Upper lobe of right lung (tissue), 1 donor: ENCODE measurements around the gene SCN9A. TPM values are rescaled to one million over a fixed set of nuclear protein-coding genes. Genes with fewer than 3 reads are reported as not detected.

ENCODE experiments used
- ATAC-seq: fragments of 200-7000 bp; cut with Tn5 transposase; one replicate; pipeline ENCODE4 v1.9.1; 2020; ENCODE audit warnings: mild to moderate bottlenecking, moderate library complexity
- DNase-seq: peaks from one replicate; pipeline ENCODE4 v3.0.0-alpha.2; 2020
- H3K27ac ChIP-seq: fragments of 200-600 bp; one replicate; pipeline ENCODE4 v1.8.0; 2022
- H3K27me3 ChIP-seq: fragments of 200-600 bp; one replicate; pipeline ENCODE4 v1.8.0; 2022; ENCODE audit warnings: mild to moderate bottlenecking
- H3K36me3 ChIP-seq: fragments of 200-600 bp; one replicate; pipeline ENCODE4 v1.8.0; 2022
- H3K4me1 ChIP-seq: fragments of 200-600 bp; one replicate; pipeline ENCODE4 v1.8.0; 2022
- H3K4me3 ChIP-seq: fragments of 200-600 bp; one replicate; pipeline ENCODE4 v1.8.0; 2022; ENCODE audit warnings: mild to moderate bottlenecking
- H3K9me3 ChIP-seq: fragments of 200-600 bp; one replicate; pipeline ENCODE4 v1.8.0; 2022
- intact Hi-C: fragments of 100-400 bp; cut with DNase I; formaldehyde crosslinking; loops from one replicate; pipeline ENCODE4 v1.11.0; 2022
- total RNA-seq: library from RNA; stranded (reverse); fragmentation: NEBNext Ultra II Directional; extraction: Animal tissue kit (Norgen Biotek cat#: 25700); gene quantifications from one replicate; pipeline ENCODE4 v1.2.1, GENCODE V29; 2021
- TF ChIP-seq, protein P1 (sequence below): fragments of 200-600 bp; IDR thresholded peaks from one replicate; pipeline ENCODE4 v1.8.0; 2022; ENCODE audit warnings: antibody characterized with exemption
- donor health status: DM: no; HTN: yes; CAD: no; lungs with severe emphysema.

SCN9A gene
- total RNA-seq, 1 donor from 2014 or later: 10.5 TPM

DNA sequence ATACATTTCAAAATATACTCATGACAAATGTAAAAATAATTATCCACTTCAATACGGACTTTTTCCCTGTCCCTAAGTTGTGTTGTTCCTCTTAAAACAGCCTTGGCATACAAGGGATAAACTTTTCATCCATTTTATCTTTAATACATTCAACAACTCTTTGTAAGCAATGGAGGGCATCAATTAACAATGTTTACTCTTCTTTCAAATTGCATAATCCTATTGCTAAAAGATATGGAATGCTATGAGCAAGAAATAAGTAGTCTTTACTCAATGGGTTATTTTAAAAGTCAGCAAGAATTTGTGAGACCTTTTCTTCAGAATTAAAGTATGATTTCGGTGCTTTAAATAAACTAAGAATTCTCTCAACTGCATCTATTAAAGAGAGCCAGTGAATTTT lies 41.9 kb downstream of the SCN9A start:
- DNase-seq: no peak
- Histone ChIP-seq H3K36me3 (no peaks in the 10 kb centered on the region), H3K4me3 (no peak overlapping the region), H3K27ac (no peak overlapping the region), H3K9me3 (no peaks in the 10 kb centered on the region), H3K4me1 (no peaks in the 10 kb centered on the region), H3K27me3 (no peaks in the 10 kb centered on the region)
- ATAC-seq: no peak
- TF ChIP-seq, protein P1, sequence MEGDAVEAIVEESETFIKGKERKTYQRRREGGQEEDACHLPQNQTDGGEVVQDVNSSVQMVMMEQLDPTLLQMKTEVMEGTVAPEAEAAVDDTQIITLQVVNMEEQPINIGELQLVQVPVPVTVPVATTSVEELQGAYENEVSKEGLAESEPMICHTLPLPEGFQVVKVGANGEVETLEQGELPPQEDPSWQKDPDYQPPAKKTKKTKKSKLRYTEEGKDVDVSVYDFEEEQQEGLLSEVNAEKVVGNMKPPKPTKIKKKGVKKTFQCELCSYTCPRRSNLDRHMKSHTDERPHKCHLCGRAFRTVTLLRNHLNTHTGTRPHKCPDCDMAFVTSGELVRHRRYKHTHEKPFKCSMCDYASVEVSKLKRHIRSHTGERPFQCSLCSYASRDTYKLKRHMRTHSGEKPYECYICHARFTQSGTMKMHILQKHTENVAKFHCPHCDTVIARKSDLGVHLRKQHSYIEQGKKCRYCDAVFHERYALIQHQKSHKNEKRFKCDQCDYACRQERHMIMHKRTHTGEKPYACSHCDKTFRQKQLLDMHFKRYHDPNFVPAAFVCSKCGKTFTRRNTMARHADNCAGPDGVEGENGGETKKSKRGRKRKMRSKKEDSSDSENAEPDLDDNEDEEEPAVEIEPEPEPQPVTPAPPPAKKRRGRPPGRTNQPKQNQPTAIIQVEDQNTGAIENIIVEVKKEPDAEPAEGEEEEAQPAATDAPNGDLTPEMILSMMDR: no peak
- intact Hi-C loops: no loop called here

DNA sequence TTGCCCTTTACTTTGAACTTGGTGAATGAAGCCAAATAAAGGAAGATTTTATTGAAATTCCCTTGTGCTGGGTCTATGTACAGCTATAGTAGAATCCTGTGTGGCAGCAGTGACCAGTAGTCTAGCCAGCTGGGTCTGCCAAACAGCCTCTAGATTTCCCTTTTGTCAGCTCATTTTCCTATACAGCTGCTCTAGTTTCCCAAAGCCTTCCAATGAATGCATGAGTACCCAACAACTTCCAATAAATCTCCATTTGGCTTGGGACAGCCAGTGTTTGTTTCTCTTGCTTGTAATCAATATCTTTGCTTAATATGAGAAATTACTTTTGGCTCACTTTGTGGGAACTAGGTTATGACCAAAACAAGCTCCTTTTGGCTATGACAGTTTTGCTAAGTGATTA lies 43.6 kb downstream of the SCN9A start:
- DNase-seq: no peak

DNA sequence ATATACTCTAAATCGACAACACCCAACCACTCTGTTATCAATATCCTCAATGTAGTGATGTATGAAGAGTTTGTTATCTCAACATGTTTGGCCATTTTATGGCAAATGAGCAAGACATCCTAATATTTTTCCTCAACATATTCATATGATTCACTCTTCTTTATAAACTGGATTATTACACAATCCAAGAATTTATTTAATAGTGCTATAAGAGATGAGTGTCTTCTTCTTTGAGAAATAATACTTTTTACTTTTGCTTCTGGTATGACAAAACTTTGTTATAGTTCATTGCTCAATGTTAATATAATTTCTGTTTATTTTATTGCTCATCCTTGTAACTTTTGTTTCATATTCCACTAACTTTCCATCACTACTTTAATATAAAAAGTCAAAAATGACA lies 44.3 kb downstream of the SCN9A start:
- DNase-seq: no peak
- intact Hi-C loops: no loop called here
- no peak for ATAC-seq
- Histone ChIP-seq H3K4me3 (no peak overlapping the region), H3K9me3 (no peaks in the 10 kb centered on the region), H3K4me1 (no peaks in the 10 kb centered on the region), H3K36me3 (no peaks in the 10 kb centered on the region), H3K27ac (no peak overlapping the region), H3K27me3 (no peaks in the 10 kb centered on the region)
- TF ChIP-seq, protein P1: no peak

More for the DNA sequence above, 43.6 kb downstream of the SCN9A start:
- TF ChIP-seq, protein P1: no peak
- no peak for ATAC-seq
- H3K4me1 ChIP-seq: no peaks in the 10 kb centered on the region
- H3K27me3 ChIP-seq: no peaks in the 10 kb centered on the region
- no peak overlapping the region for H3K4me3 ChIP-seq
- H3K9me3 ChIP-seq: no peaks in the 10 kb centered on the region
- no peak overlapping the region for H3K27ac ChIP-seq
- H3K36me3 ChIP-seq: no peaks in the 10 kb centered on the region
- intact Hi-C loops: no loop called here

DNA sequence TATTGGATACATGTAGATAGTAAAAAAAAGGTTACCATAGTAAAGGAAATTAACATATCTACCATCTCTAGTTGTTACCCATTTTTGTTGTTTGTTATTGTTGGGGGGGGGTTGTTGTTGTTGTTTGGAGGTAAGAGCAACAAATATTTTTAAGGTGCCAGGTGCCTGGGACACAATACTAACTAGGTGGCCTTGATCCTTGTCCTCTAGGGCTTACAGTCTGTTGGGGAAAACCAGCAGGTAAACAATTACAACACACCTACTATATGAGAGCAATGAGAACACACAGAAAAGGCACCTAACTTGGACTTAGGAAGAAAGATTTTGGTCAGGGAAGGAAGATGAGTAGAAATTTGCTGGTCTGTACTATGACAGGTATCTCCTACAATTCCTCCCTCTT lies 46.3 kb downstream of the SCN9A start:
- DNase-seq: no peak
- no peaks in the 10 kb centered on the region for H3K27me3 ChIP-seq
- intact Hi-C loops: no loop called here
- no peaks in the 10 kb centered on the region for H3K9me3 ChIP-seq
- ATAC-seq: no peak
- no peaks in the 10 kb centered on the region for H3K36me3 ChIP-seq
- TF ChIP-seq, protein P1: no peak
- H3K4me1 ChIP-seq: no peaks in the 10 kb centered on the region
- H3K4me3 ChIP-seq: no peak overlapping the region
- H3K27ac ChIP-seq: no peak overlapping the region

DNA sequence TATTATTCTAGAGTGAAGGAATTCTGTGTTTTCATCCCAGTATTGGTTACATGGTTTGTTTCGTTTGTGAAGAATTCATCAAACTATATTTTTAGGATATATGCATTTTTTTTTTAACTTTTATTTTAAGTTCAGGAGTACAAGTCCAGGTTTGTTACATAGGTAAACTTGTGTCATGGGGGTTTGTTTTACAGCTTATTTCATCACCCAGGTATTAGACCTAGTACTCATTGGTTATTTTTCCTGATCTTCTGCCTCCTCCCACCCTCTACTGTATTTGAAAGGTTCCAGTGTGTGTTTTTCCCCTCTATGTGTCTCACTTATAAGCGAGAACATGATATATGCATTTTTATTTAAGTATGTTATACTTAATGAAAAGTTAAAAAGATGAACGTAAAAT lies 47.6 kb downstream of the SCN9A start:
- TF ChIP-seq, protein P1: no peak

DNA sequence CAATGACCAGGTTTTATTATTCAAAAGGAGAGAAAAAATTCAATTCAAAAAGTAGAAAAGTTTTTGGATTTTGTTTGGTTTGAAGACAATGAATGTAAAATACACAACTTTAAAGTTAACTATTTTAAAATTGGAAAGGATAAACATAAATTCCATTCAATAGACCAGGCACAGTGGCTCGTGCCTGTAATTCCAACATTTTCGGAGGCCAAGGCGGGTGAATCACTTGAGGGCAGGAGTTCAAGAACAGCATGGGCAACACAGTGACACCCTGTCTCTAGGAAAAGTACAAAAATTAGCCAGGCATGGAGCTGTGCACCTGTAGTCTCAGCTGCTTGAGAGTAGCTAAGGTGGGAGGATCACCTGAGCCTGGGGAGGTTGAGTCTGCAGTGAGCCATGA lies 54.7 kb downstream of the SCN9A start:
- no peak overlapping the region for H3K27ac ChIP-seq

More for the DNA sequence above, 47.6 kb downstream of the SCN9A start:
- DNase-seq: no peak
- no peaks in the 10 kb centered on the region for H3K36me3 ChIP-seq
- H3K4me3 ChIP-seq: no peak overlapping the region
- no peak overlapping the region for H3K27ac ChIP-seq
- H3K4me1 ChIP-seq: no peaks in the 10 kb centered on the region
- no peaks in the 10 kb centered on the region for H3K27me3 ChIP-seq
- H3K9me3 ChIP-seq: no peaks in the 10 kb centered on the region
- ATAC-seq: no peak
- intact Hi-C loops: no loop called here

More for the DNA sequence above, 54.7 kb downstream of the SCN9A start:
- Histone ChIP-seq H3K9me3 (no peaks in the 10 kb centered on the region), H3K4me1 (no peaks in the 10 kb centered on the region), H3K27me3 (no peaks in the 10 kb centered on the region), H3K4me3 (no peak overlapping the region), H3K36me3 (no peaks in the 10 kb centered on the region)
- intact Hi-C loops: no loop called here
- TF ChIP-seq, protein P1: no peak
- DNase-seq (no peak), ATAC-seq (no peak)
